Keratinocyte (primary cell): ENCODE results near the gene TXK. TPM values are rescaled to one million over a fixed set of nuclear protein-coding genes. Genes with fewer than 3 reads are reported as not detected.

Experiments
- DNase-seq: peaks from one replicate; pipeline ENCODE4 v3.0.0-alpha.2; 2011; ENCODE audit warnings: low read depth, missing footprints, low spot score
- FAIRE-seq: peaks from 2 replicates; lab custom pipeline; 2011; peaks lifted over from hg19 to GRCh38; lab: Jason Lieb, UNC
- H2AFZ ChIP-seq: 2 replicates; pipeline ENCODE4 v1.6.0; 2012; ENCODE audit warnings: low read length, control low read depth, inconsistent platforms; ENCODE audit not compliant: control insufficient read depth
- H3K27ac ChIP-seq: 2 replicates; pipeline ENCODE4 v1.5.1; 2011; ENCODE audit warnings: low read length; ENCODE audit not compliant: control insufficient read depth, insufficient read depth
- H3K27me3 ChIP-seq: 3 replicates; pipeline ENCODE4 v1.6.0; 2011; ENCODE audit warnings: low read length; ENCODE audit not compliant: control insufficient read depth, insufficient read depth; ENCODE audit errors: extremely low read depth
- H3K36me3 ChIP-seq, 2 experiments: 2 replicates in 1 of 2; 3 replicates in 1 of 2; pipeline ENCODE4 v1.5.1; 2011; ENCODE audit warnings: low read length in 2 of 2, mild to moderate bottlenecking in 1 of 2; ENCODE audit not compliant: control insufficient read depth in 2 of 2, insufficient read depth in 2 of 2; ENCODE audit errors: extremely low read depth in 1 of 2
- H3K4me1 ChIP-seq: 3 replicates; pipeline ENCODE4 v1.5.1; 2011; ENCODE audit warnings: low read length; ENCODE audit not compliant: control insufficient read depth, insufficient read depth; ENCODE audit errors: extremely low read depth
- H3K4me2 ChIP-seq: 3 replicates; pipeline ENCODE4 v1.6.0; 2011; ENCODE audit warnings: low read depth, low read length; ENCODE audit not compliant: control insufficient read depth, insufficient read depth; ENCODE audit errors: extremely low read depth
- H3K4me3 ChIP-seq, 3 experiments: fragments of 200-600 bp in 1 of 3; sonication (generic) in 1 of 3; 2 replicates in 2 of 3; 3 replicates in 1 of 3; pipeline ENCODE4 v1.5.1; 2011 to 2016; ENCODE audit warnings: low read length in 3 of 3, mild to moderate bottlenecking in 3 of 3, control low read depth in 2 of 3, inconsistent platforms in 1 of 3, low read depth in 1 of 3, mixed read lengths in 1 of 3, mixed run types in 1 of 3, moderate library complexity in 1 of 3; ENCODE audit not compliant: control insufficient read depth in 2 of 3, insufficient read depth in 2 of 3; ENCODE audit errors: extremely low read depth in 1 of 3
- H3K79me2 ChIP-seq: 2 replicates; pipeline ENCODE4 v1.6.0; 2012; ENCODE audit warnings: low read length; ENCODE audit not compliant: control insufficient read depth, insufficient read depth
- H3K9ac ChIP-seq: 3 replicates; pipeline ENCODE4 v1.6.0; 2011; ENCODE audit warnings: low read length; ENCODE audit not compliant: control insufficient read depth, insufficient read depth; ENCODE audit errors: extremely low read depth
- H3K9me1 ChIP-seq: 3 replicates; pipeline ENCODE4 v1.6.0; 2011; ENCODE audit warnings: low read length; ENCODE audit not compliant: control insufficient read depth, insufficient read depth; ENCODE audit errors: extremely low read depth
- H3K9me3 ChIP-seq: 2 replicates; pipeline ENCODE4 v1.5.1; 2012; ENCODE audit warnings: low read depth, low read length; ENCODE audit not compliant: control insufficient read depth
- H4K20me1 ChIP-seq: 3 replicates; pipeline ENCODE4 v1.6.0; 2011; ENCODE audit warnings: low read length; ENCODE audit not compliant: control insufficient read depth, insufficient read depth; ENCODE audit errors: extremely low read depth
- EZH2 ChIP-seq: IDR thresholded peaks from one replicate; pipeline ENCODE4 v1.6.1; 2012; ENCODE audit warnings: inconsistent platforms, mild to moderate bottlenecking, low read length, moderate library complexity
- dilution Hi-C: fragments of 300-500 bp; cut with MboI; formaldehyde crosslinking; loops from one replicate; pipeline ENCODE4 v1.7.0; 2020; ENCODE audit warnings: low sequenced_read_pairs; ENCODE audit not compliant: extremely low pct_ligation_motif_present
- polyA plus RNA-seq, 5 experiments: library from polyadenylated mRNA; depleted of rRNA in 3 of 5; stranded (reverse) in 3 of 5; stranded (forward) in 1 of 5; unstranded in 1 of 5; fragments of >200 nt; gene quantifications; 1 replicate in 1 of 5; 2 replicates in 3 of 5; 3 replicates in 1 of 5; pipeline versions ENCODE4 v1.2.1 to v1.2.3, GENCODE V29; 2011 to 2012; ENCODE audit warnings: missing spikeins in 2 of 5, low read depth in 1 of 5, low replicate concordance in 1 of 5
- small RNA-seq, 3 experiments: library from RNA; depleted of rRNA; stranded (forward); fragments of <200 nt; gene quantifications; one replicate each; pipeline ENCODE3, GENCODE V24; 2012; ENCODE audit warnings: low read depth in 3 of 3, low replicate concordance in 1 of 3; ENCODE audit not compliant: insufficient read length in 3 of 3
- TF ChIP-seq, protein P1 (sequence below), 3 experiments: IDR thresholded peaks in 1 of 3; conservative IDR thresholded peaks in 1 of 3; optimal IDR thresholded peaks in 1 of 3; 2 replicates in 2 of 3; 3 replicates in 1 of 3; pipeline versions ENCODE3 to v1.5.1; 2011; ENCODE audit warnings: low read length in 3 of 3, mild to moderate bottlenecking in 3 of 3, moderate library complexity in 2 of 3, control low read depth in 1 of 3, inconsistent platforms in 1 of 3; ENCODE audit not compliant: insufficient read depth in 2 of 3; ENCODE audit errors: extremely low read depth in 1 of 3

TXK gene
- polyA plus RNA-seq, 1 donor (not counting 4 experiments of a cell fraction or from before 2014, with no cell fraction given): 0.12 TPM

DNA sequence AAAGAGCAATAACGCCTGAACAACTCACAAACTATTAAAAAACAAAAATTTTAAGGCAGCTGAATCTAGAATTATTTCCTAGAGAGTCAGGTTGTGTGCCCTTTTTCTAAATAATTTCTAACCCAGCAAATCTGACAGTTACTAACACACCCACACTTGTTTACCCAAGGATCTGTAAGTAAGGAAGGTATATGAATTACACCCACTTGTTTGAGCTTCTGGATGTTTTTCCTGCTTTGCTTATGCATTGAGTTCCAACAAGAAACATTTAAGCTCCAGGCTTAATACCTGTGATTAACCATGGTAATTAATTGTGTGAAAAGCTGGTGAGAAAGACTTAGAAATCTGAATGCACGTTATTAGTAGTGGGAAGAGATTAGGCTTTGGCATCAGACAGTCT, 115.9 kb downstream of the TXK start:
- TF ChIP-seq, protein P1, sequence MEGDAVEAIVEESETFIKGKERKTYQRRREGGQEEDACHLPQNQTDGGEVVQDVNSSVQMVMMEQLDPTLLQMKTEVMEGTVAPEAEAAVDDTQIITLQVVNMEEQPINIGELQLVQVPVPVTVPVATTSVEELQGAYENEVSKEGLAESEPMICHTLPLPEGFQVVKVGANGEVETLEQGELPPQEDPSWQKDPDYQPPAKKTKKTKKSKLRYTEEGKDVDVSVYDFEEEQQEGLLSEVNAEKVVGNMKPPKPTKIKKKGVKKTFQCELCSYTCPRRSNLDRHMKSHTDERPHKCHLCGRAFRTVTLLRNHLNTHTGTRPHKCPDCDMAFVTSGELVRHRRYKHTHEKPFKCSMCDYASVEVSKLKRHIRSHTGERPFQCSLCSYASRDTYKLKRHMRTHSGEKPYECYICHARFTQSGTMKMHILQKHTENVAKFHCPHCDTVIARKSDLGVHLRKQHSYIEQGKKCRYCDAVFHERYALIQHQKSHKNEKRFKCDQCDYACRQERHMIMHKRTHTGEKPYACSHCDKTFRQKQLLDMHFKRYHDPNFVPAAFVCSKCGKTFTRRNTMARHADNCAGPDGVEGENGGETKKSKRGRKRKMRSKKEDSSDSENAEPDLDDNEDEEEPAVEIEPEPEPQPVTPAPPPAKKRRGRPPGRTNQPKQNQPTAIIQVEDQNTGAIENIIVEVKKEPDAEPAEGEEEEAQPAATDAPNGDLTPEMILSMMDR (optimal IDR thresholded peaks at IDR 0.05 in 1 of 3, IDR thresholded peaks at IDR 0.05 in 1 of 3, conservative IDR thresholded peaks at IDR 0.05 in 1 of 3; ENCODE audit: extremely low read depth in 1 of 3, insufficient read depth in 2 of 3, low read length in 3 of 3): no peak
- no peak for TF ChIP-seq EZH2
- H3K79me2 ChIP-seq: peaks cover 44% of the 10 kb centered on the region
- H3K9me1 ChIP-seq: no peaks in the 10 kb centered on the region
- peaks cover 0 to 7% of the 10 kb centered on the region in 2 experiments for H3K36me3 ChIP-seq
- peaks cover 26% of the 10 kb centered on the region for H3K4me1 ChIP-seq
- peak overlapping the region; percentile 99 for H3K9ac ChIP-seq
- FAIRE-seq: no peak
- H2AFZ ChIP-seq: no peak overlapping the region
- peak overlapping the region in 1 of 3 experiments; percentile 91 for H3K4me3 ChIP-seq
- H3K9me3 ChIP-seq: no peaks in the 10 kb centered on the region
- no peaks in the 10 kb centered on the region for H3K27me3 ChIP-seq
- no peaks in the 10 kb centered on the region for H4K20me1 ChIP-seq
- H3K27ac ChIP-seq: no peak overlapping the region
- peak overlapping the region; percentile 94 for H3K4me2 ChIP-seq
- no peak for DNase-seq
- dilution Hi-C loops: no loop called here

DNA sequence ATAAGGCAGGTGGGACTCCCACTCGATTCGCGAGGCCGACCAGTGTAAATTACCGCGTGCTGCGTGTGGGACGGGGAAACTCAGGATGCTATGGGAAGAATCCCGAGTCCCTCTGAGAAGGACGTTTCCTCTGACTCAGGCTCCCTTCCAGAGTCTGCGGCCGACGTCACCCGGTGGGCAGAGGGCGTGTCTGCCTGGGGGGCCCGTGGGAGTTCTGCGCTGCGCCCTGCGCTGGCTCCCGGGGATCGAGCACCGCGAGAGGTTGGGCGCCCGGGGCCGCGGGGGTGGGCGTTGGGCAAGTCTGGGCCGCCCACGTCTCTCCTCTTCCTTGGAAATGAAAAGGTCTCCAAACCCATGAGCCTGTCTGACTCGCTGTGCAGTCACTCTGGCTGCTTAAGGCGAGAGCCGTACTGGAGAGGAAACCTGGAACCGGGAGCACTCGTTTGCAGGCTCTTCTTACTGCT, 116.9 kb downstream of the TXK start:
- Histone ChIP-seq H3K4me3 (peak overlapping the region; percentile 70 to 91 (median 91)), H3K36me3 (peaks cover 0 to 5% of the 10 kb centered on the region in 2 experiments), H4K20me1 (no peaks in the 10 kb centered on the region), H3K4me1 (peaks cover 26% of the 10 kb centered on the region), H3K27ac (peak overlapping the region; percentile 99), H3K79me2 (peaks cover 39% of the 10 kb centered on the region), H3K9me1 (no peaks in the 10 kb centered on the region), H3K9me3 (no peaks in the 10 kb centered on the region), H3K27me3 (no peaks in the 10 kb centered on the region), H3K9ac (peak overlapping the region; percentile 99), H3K4me2 (peak overlapping the region; percentile 94), H2AFZ (peak overlapping the region; percentile 90)
- peak; percentile 62 for FAIRE-seq
- DNase-seq: peak; percentile 57
- dilution Hi-C loops: no loop called here
- TF ChIP-seq, protein P1 (optimal IDR thresholded peaks at IDR 0.05 in 1 of 3, IDR thresholded peaks at IDR 0.05 in 1 of 3, conservative IDR thresholded peaks at IDR 0.05 in 1 of 3; ENCODE audit: extremely low read depth in 1 of 3, insufficient read depth in 2 of 3, low read length in 3 of 3): no peak
- TF ChIP-seq EZH2: no peak

Small RNAs within 50 kb of the gene (small RNA-seq; reads per million reads assigned to genes)
- gene RF00019 (0 reads per million in 3 experiments), gene RF00026 (0 reads per million in 3 experiments), gene RNU6-838P (0 reads per million in 3 experiments)

Other genes starting within 250 kb of the TXK start
- gene NFXL1, start 219.7 kb downstream of the TXK start, polyA plus RNA-seq: 12.3 to 16.5 TPM (median 12.5 TPM) in 3 replicates
- gene CNGA1, start 117.6 kb downstream of the TXK start, polyA plus RNA-seq: 0.58 to 0.89 TPM (median 0.85 TPM) in 3 replicates
- gene NIPAL1, start 117.5 kb downstream of the TXK start, polyA plus RNA-seq: 14.0 to 21.4 TPM (median 18.9 TPM) in 3 replicates
- 0.20 to 0.39 TPM (median 0.26 TPM) in 3 replicates for gene TEC, start 135.6 kb upstream of the TXK start, polyA plus RNA-seq
- gene SLAIN2, start 207.3 kb upstream of the TXK start, polyA plus RNA-seq: 57.0 to 72.4 TPM (median 69.1 TPM) in 3 replicates